GM12878 (cell line): Measurements from ENCODE around the gene HIVEP3. TPM values are rescaled to one million over a fixed set of nuclear protein-coding genes. Genes with fewer than 3 reads are reported as not detected.

Source experiments
- ATAC-seq: fragments of 200-7000 bp; cut with Tn5 transposase; 3 replicates; pipeline ENCODE4 v1.9.1; 2020; ENCODE audit warnings: mild to moderate bottlenecking, moderate library complexity
- BruUV-seq: library from RNA; stranded (reverse); fragments of 400-500 nt; replicated peaks from 2 replicates; lab custom pipeline; 2021; lab: Mats Ljungman, UMichigan
- CTCF ChIA-PET: fragments of 300-600 bp; sonication (Branson Sonifier 250); formaldehyde crosslinking; extraction: SDS; loops from one replicate; lab custom pipeline; 2021; ENCODE audit warnings: inconsistent platforms; lab: Yijun Ruan, JAX
- POLR2A ChIA-PET: fragments of 350-600 bp; formaldehyde crosslinking; extraction: SDS; loops from one replicate; lab custom pipeline; 2021; ENCODE audit warnings: inconsistent platforms; lab: Charles Lee
- RAD21 ChIA-PET: fragments of 300-600 bp; sonication (Branson Sonifier 250); formaldehyde crosslinking; loops from one replicate; lab custom pipeline; 2023; ENCODE audit warnings: antibody characterized with exemption; ENCODE audit not compliant: unreplicated experiment; lab: Charles Lee
- SMC1A ChIA-PET: fragments of 300-600 bp; sonication (Branson Sonifier 250); formaldehyde crosslinking; loops from one replicate; lab custom pipeline; 2023; ENCODE audit not compliant: unreplicated experiment, uncharacterized antibody; lab: Charles Lee
- DNase-seq: peaks from one replicate; pipeline ENCODE4 v3.0.0-alpha.2; 2011; ENCODE audit warnings: low read depth, low spot score
- FAIRE-seq: peaks from 3 replicates; lab custom pipeline; 2011; peaks lifted over from hg19 to GRCh38; lab: Jason Lieb, UNC
- H2AFZ ChIP-seq: 2 replicates; pipeline ENCODE4 v1.6.0; 2011; ENCODE audit warnings: low read depth, low read length, control low read depth; ENCODE audit not compliant: control insufficient read depth
- H3K27ac ChIP-seq: 2 replicates; pipeline ENCODE4 v1.5.1; 2011; ENCODE audit warnings: control low read depth; ENCODE audit not compliant: control insufficient read depth, insufficient read depth
- H3K27me3 ChIP-seq, 2 experiments: replicated peaks in 1 of 2; 2 replicates each; pipeline versions ENCODE4 v1.6.0 to v1.6.1; 2011; ENCODE audit warnings: low read length in 1 of 2; ENCODE audit not compliant: control insufficient read depth in 2 of 2, insufficient read depth in 2 of 2
- H3K36me3 ChIP-seq, 2 experiments: 2 replicates each; pipeline ENCODE4 v1.5.1; 2011; ENCODE audit warnings: low read length in 1 of 2; ENCODE audit not compliant: control insufficient read depth in 2 of 2, insufficient read depth in 2 of 2
- H3K4me1 ChIP-seq: 2 replicates; pipeline ENCODE4 v1.6.1; 2011; ENCODE audit warnings: mild to moderate bottlenecking, low read length, moderate library complexity, mixed read lengths; ENCODE audit not compliant: control insufficient read depth, insufficient read depth
- H3K4me2 ChIP-seq: 2 replicates; pipeline ENCODE4 v1.6.0; 2011; ENCODE audit warnings: control low read depth; ENCODE audit not compliant: control insufficient read depth, insufficient read depth
- H3K4me3 ChIP-seq: fragments of 200-600 bp; sonication (generic); 2 replicates; pipeline ENCODE4 v1.5.1; 2016
- H3K79me2 ChIP-seq: 2 replicates; pipeline ENCODE4 v1.6.0; 2011; ENCODE audit warnings: low read length; ENCODE audit not compliant: control insufficient read depth, insufficient read depth
- H3K9ac ChIP-seq: 2 replicates; pipeline ENCODE4 v1.8.0; 2011; ENCODE audit warnings: low read length, control low read depth, mixed read lengths; ENCODE audit not compliant: control insufficient read depth, insufficient read depth
- H3K9me3 ChIP-seq: replicated peaks from 3 replicates; pipeline ENCODE4 v1.5.1; 2011; ENCODE audit warnings: mild to moderate bottlenecking, low read length; ENCODE audit not compliant: control insufficient read depth, insufficient read depth
- H4K20me1 ChIP-seq: 2 replicates; pipeline ENCODE4 v1.6.0; 2011; ENCODE audit not compliant: control insufficient read depth, insufficient read depth
- CBX5 ChIP-seq: sonication (generic); IDR thresholded peaks from 2 replicates; pipeline ENCODE4 v1.6.1; 2016; ENCODE audit warnings: low read depth, moderate library complexity, mild to moderate bottlenecking, inconsistent platforms
- IKZF1 ChIP-seq: fragments of 450-650 bp; conservative IDR thresholded peaks from 2 replicates; pipeline ENCODE4 v1.6.1; 2017; ENCODE audit warnings: antibody characterized with exemption, mild to moderate bottlenecking
- KDM1A ChIP-seq: fragments of 200-600 bp; sonication (generic); IDR thresholded peaks from 2 replicates; pipeline ENCODE4 v1.6.1; 2016; ENCODE audit warnings: borderline replicate concordance
- KLF5 ChIP-seq: fragments of 450-650 bp; IDR thresholded peaks from 2 replicates; pipeline ENCODE4 v1.6.1; 2014; ENCODE audit warnings: mild to moderate bottlenecking; ENCODE audit not compliant: partially characterized antibody
- NR2C2 ChIP-seq: IDR thresholded peaks from 2 replicates; pipeline ENCODE4 v1.6.1; 2011; ENCODE audit warnings: borderline replicate concordance, low read depth; ENCODE audit not compliant: control insufficient read depth, insufficient read length
- PAX5 ChIP-seq: IDR thresholded peaks from 2 replicates; pipeline ENCODE4 v1.6.1; 2011; ENCODE audit warnings: low read depth, low read length, borderline replicate concordance
- WGBS: methylation state at CpG from one replicate; pipeline ENCODE4 v1.1.6; 2016; ENCODE audit warnings: low lambda C conversion rate; ENCODE audit not compliant: insufficient replicate concordance, insufficient coverage; ENCODE audit errors: missing lambda C conversion rate; 5-methylcytosine and 5-hydroxymethylcytosine counted together
- in situ Hi-C: fragments of 300-500 bp; cut with MboI; formaldehyde crosslinking; loops from 9 replicates; pipeline ENCODE4 v1.14.3; 2018; ENCODE audit warnings: mixed read lengths
- intact Hi-C: fragments of 100-400 bp; cut with micrococcal nuclease; formaldehyde crosslinking; loops from one replicate; pipeline ENCODE4 v1.14.2; 2022; ENCODE audit not compliant: unreplicated experiment
- polyA plus RNA-seq, 11 experiments: library from polyadenylated mRNA; depleted of rRNA in 4 of 11; unstranded in 6 of 11; stranded (reverse) in 5 of 11; fragments of >200 nt; fragmentation: Nextera tagmentation in 4 of 11; fragmentation: Illumina TruSeq in 1 of 11; extraction: Ambion mirVana in 4 of 11; extraction: Trizol in 1 of 11; gene quantifications; 1 replicate in 1 of 11; 2 replicates in 10 of 11; pipeline versions ENCODE4 v1.2.1 to v1.2.3, GENCODE V29; 2011 to 2016; ENCODE audit warnings: inconsistent platforms in 2 of 11, missing spikeins in 2 of 11, low read depth in 1 of 11
- total RNA-seq, 4 experiments: library from RNA; depleted of rRNA in 3 of 4; stranded (reverse); fragments of >200 nt in 3 of 4; fragmentation: Illumina TruSeq in 1 of 4; extraction: Trizol in 1 of 4; gene quantifications; 2 replicates each; pipeline versions ENCODE4 v1.2.1 to v1.2.3, GENCODE V29; 2013 to 2021
- TF ChIP-seq, protein P1 (sequence below): IDR thresholded peaks from 2 replicates; pipeline ENCODE4 v1.6.1; 2012; ENCODE audit warnings: low read depth, low read length, improper control_type of control experiment
- TF ChIP-seq, protein P2 (sequence below): IDR thresholded peaks from 2 replicates; pipeline ENCODE4 v1.6.1; 2011; ENCODE audit warnings: borderline replicate concordance, low read depth, mild to moderate bottlenecking, moderate library complexity, low read length; ENCODE audit not compliant: insufficient read depth, poor library complexity, severe bottlenecking

The HIVEP3 gene
- total and polyA plus RNA-seq, 10 of the 15 experiments (the other 5 are each of a cell fraction or from before 2014, with no cell fraction given), result 1.8 to 13.6 (median 3.8) TPM

DNA sequence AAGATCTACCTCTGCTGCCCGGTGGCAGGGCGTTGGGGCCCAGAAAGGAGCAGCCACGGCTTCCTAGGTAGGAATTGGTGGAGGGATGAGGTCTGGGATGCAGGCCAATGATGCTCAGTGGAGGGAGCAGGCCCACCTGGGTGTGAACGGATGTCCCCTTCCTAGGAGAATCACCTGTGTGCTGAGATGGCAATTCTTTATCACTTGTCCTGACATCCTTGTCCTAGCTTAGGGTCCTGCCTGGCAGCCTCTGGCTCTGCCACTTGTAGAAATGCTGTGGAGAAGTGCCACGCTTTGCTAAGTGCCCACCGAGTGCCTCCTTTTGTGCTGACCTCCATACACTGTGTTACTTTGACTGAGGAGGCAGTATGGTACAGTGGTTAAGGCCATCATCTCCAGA, 447.1 kb downstream of the HIVEP3 start (continued):
- TF ChIP-seq IKZF1 (no peak), KDM1A (no peak), KLF5 (no peak), PAX5 (no peak), NR2C2 (no peak)
- TF ChIP-seq, protein P1, sequence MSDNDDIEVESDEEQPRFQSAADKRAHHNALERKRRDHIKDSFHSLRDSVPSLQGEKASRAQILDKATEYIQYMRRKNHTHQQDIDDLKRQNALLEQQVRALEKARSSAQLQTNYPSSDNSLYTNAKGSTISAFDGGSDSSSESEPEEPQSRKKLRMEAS, result no peak
- TF ChIP-seq, protein P2, sequence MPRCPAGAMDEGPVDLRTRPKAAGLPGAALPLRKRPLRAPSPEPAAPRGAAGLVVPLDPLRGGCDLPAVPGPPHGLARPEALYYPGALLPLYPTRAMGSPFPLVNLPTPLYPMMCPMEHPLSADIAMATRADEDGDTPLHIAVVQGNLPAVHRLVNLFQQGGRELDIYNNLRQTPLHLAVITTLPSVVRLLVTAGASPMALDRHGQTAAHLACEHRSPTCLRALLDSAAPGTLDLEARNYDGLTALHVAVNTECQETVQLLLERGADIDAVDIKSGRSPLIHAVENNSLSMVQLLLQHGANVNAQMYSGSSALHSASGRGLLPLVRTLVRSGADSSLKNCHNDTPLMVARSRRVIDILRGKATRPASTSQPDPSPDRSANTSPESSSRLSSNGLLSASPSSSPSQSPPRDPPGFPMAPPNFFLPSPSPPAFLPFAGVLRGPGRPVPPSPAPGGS, result no peak

DNA sequence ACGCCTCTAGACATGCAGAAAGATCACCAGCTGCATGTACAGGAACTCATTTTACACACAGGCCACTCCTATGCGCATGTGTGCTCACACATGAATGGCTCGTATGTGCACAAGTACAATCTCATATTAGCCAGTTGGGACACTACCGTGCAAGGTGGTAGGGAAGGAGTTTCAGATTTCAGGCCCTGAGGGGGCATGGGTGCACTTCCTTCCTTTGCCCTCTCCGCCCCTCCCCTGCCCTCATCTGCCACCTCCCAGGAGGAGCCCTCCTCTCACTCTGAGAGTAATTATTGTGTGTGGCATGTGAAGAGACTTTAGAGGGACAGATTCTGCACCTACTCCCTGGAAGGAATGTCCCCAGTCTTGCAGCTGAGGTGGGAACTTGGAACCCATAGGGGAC, 449.0 kb downstream of the HIVEP3 start:
- ATAC-seq, result no peak
- no peaks in the 10 kb centered on the region for H3K79me2 ChIP-seq
- no peak overlapping the region for H2AFZ ChIP-seq
- POLR2A ChIA-PET, result no interaction called here
- H3K9ac ChIP-seq, result no peak overlapping the region
- TF ChIP-seq CBX5, result no peak
- no peaks in the 10 kb centered on the region for H3K36me3 ChIP-seq
- no peaks in the 10 kb centered on the region for H4K20me1 ChIP-seq
- in situ Hi-C loops (no loop called here), intact Hi-C loops (no loop called here)
- DNase-seq, result no peak
- H3K4me1 ChIP-seq, result no peaks in the 10 kb centered on the region
- RAD21 ChIA-PET, result no interaction called here
- no peaks in the 10 kb centered on the region; a peak in 2 of 4 replicates for H3K27me3 ChIP-seq
- WGBS, result 19% methylated on average over 5 of the region's 5 CpGs
- H3K9me3 ChIP-seq, result no peaks in the 10 kb centered on the region
- BruUV-seq, result no TSS peak
- SMC1A ChIA-PET, result no interaction called here
- FAIRE-seq, result no peak
- CTCF ChIA-PET, result no interaction called here
- no peak overlapping the region for H3K4me2 ChIP-seq
- H3K27ac ChIP-seq, result no peak overlapping the region
- H3K4me3 ChIP-seq, result no peak overlapping the region
